Suprapubic skin (tissue), 4 donors: ENCODE measurements around the gene ZMYND11. TPM values are rescaled to one million over a fixed set of nuclear protein-coding genes. Genes with fewer than 3 reads are reported as not detected.
"Not testable (repeated sequence)": the region's sequence is repeated elsewhere in the genome, so short reads cannot be mapped to it uniquely, and the experiment has no call there.

Source experiments
- DNase-seq, 2 donors: peaks; one replicate each; pipeline ENCODE4 v3.0.0-alpha.2; 2019; ENCODE audit warnings: low spot score in 2 of 2
- H3K27ac ChIP-seq: fragments of 200-600 bp; sonication (generic); one replicate; pipeline ENCODE4 v1.5.1; 2019
- H3K27me3 ChIP-seq: fragments of 200-600 bp; sonication (generic); one replicate; pipeline ENCODE4 v1.5.1; 2019
- H3K36me3 ChIP-seq: fragments of 200-600 bp; sonication (generic); one replicate; pipeline ENCODE4 v1.5.1; 2019
- H3K4me1 ChIP-seq: fragments of 200-600 bp; sonication (generic); one replicate; pipeline ENCODE4 v1.5.1; 2019
- H3K4me3 ChIP-seq: fragments of 200-600 bp; sonication (generic); one replicate; pipeline ENCODE4 v1.5.1; 2019; ENCODE audit warnings: mild to moderate bottlenecking
- H3K9me3 ChIP-seq: fragments of 200-600 bp; sonication (generic); one replicate; pipeline ENCODE4 v1.5.1; 2019
- CTCF ChIP-seq, 2 donors: fragments of 200-600 bp in 1 of 2; fragments of 450-650 bp in 1 of 2; sonication (generic) in 1 of 2; IDR thresholded peaks; one replicate each; pipeline ENCODE4 v1.5.1; 2016 to 2019; ENCODE audit warnings: antibody characterized with exemption in 2 of 2, mild to moderate bottlenecking in 1 of 2, moderate library complexity in 1 of 2
- EP300 ChIP-seq: sonication (generic); formaldehyde crosslinking; IDR thresholded peaks from one replicate; pipeline ENCODE4 v1.6.1; 2017; ENCODE audit warnings: antibody characterized with exemption
- POLR2A ChIP-seq, 2 donors: fragments of 450-650 bp; IDR thresholded peaks; one replicate each; pipeline ENCODE4 v1.6.1; 2017; ENCODE audit warnings: antibody characterized with exemption in 2 of 2, mild to moderate bottlenecking in 2 of 2, moderate library complexity in 2 of 2
- POLR2AphosphoS5 ChIP-seq, 3 donors: sonication (generic); formaldehyde crosslinking; IDR thresholded peaks; one replicate each; pipeline ENCODE4 v1.6.1; 2017; ENCODE audit warnings: antibody characterized with exemption in 3 of 3
- WGBS: methylation state at CpG from one replicate; pipeline ENCODE4 v1.1.5; 2018; 5-methylcytosine and 5-hydroxymethylcytosine counted together
- total RNA-seq, 4 donors: library from RNA; depleted of rRNA; stranded (reverse); fragments of >200 nt; gene quantifications; one replicate each; pipeline ENCODE4 v1.1.0, GENCODE V29; 2016

ZMYND11 gene
- total RNA-seq, 4 donors from 2014 or later, result 35.4 to 66.6 (median 53.1) TPM

- Histone ChIP-seq H3K4me1 (peaks cover 3% of the 10 kb centered on the region), H3K27ac (no peak overlapping the region), H3K36me3 (peaks cover 26% of the 10 kb centered on the region), H3K4me3 (no peak overlapping the region), H3K9me3 (no peaks in the 10 kb centered on the region), H3K27me3 (no peaks in the 10 kb centered on the region)
- no peak for DNase-seq
- TF ChIP-seq POLR2A (IDR thresholded peaks at IDR 0.05), result no peak
- no peak for TF ChIP-seq CTCF (IDR thresholded peaks at IDR 0.05)
- no peak for TF ChIP-seq EP300
- TF ChIP-seq POLR2AphosphoS5 (IDR thresholded peaks at IDR 0.05), result no peak
- WGBS, result 79% methylated on average over 6 of the region's 6 CpGs
Observed at GRCh38 chr10:182441-183201, 47.4 kb downstream of the ZMYND11 start.

DNA sequence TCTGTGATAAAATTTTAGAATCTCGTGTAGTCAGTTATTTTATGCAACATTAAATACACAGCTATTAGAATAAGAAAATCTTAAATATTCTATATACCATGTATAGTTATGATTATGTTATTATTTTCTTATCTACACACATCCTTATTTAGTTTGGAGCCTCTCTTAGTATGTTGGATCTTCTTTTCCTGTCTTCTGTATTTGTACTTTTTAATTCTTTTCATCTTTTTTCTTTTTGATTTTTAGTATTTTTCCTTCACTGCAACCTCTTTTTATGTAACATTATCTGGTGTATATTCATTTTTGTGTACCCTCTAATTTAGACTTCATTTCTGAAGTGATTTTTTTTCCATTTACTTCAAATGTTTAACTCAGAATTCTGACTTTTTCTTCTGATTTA is 48.9 kb downstream of the ZMYND11 start:
- DNase-seq, result no peak
- Histone ChIP-seq H3K27ac (no peak overlapping the region), H3K27me3 (no peaks in the 10 kb centered on the region), H3K4me3 (no peak overlapping the region), H3K4me1 (peaks cover 3% of the 10 kb centered on the region), H3K36me3 (peaks cover 26% of the 10 kb centered on the region), H3K9me3 (no peaks in the 10 kb centered on the region)
- 93% methylated on average over 1 of the region's 1 CpG for WGBS
- no peak for TF ChIP-seq POLR2A (IDR thresholded peaks at IDR 0.05)
- no peak for TF ChIP-seq EP300
- TF ChIP-seq POLR2AphosphoS5 (IDR thresholded peaks at IDR 0.05), result no peak
- TF ChIP-seq CTCF (IDR thresholded peaks at IDR 0.05), result no peak

GRCh38 chr10:184911-185310 is 49.7 kb downstream of the ZMYND11 start:
- Histone ChIP-seq H3K4me1 (peaks cover 3% of the 10 kb centered on the region), H3K27ac (no peak overlapping the region), H3K9me3 (no peaks in the 10 kb centered on the region), H3K4me3 (no peak overlapping the region), H3K27me3 (no peaks in the 10 kb centered on the region), H3K36me3 (peaks cover 26% of the 10 kb centered on the region)
- 98% methylated on average over 5 of the region's 5 CpGs for WGBS
- TF ChIP-seq CTCF (IDR thresholded peaks at IDR 0.05), result no peak
- TF ChIP-seq POLR2A (IDR thresholded peaks at IDR 0.05), result no peak
- TF ChIP-seq EP300, result no peak
- no peak for TF ChIP-seq POLR2AphosphoS5 (IDR thresholded peaks at IDR 0.05)
- no peak for DNase-seq

- not testable (repeated sequence) for H3K4me3 ChIP-seq, H3K27ac ChIP-seq, H3K9me3 ChIP-seq, H3K4me1 ChIP-seq, DNase-seq, H3K27me3 ChIP-seq
- peaks cover 23% of the 10 kb centered on the region for H3K36me3 ChIP-seq
- 95% methylated on average over 7 of the region's 7 CpGs for WGBS
Observed at GRCh38 chr10:185571-185970, 50.3 kb downstream of the ZMYND11 start.

DNA sequence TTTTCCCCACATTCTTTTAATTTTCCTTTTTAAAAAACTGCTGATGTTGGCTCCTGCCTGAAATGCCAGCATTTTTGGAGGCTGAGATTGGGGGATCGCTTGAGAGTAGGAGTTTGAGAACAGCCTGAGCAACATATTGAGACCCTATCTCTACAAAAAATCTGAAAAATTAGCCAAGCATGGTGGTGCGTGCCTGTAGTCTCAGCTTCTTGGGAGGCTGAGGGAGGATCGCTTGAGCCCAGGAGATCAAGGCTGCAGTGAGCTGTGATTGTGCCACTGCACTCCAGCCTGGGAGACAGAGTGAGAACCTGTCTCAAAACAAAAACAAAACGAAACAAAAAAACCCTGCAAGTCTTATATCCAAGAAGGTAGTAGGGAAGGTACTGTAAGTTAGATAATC is 51.7 kb downstream of the ZMYND11 start:
- 89% methylated on average over 4 of the region's 4 CpGs for WGBS
- TF ChIP-seq POLR2AphosphoS5 (IDR thresholded peaks at IDR 0.05) (no peak), EP300 (no peak), POLR2A (IDR thresholded peaks at IDR 0.05) (no peak), CTCF (IDR thresholded peaks at IDR 0.05) (no peak)
- DNase-seq, result no peak
- no peak overlapping the region for H3K4me3 ChIP-seq
- no peak overlapping the region for H3K27ac ChIP-seq
- peaks cover 3% of the 10 kb centered on the region for H3K4me1 ChIP-seq
- peaks cover 16% of the 10 kb centered on the region for H3K36me3 ChIP-seq
- H3K27me3 ChIP-seq, result no peaks in the 10 kb centered on the region
- no peaks in the 10 kb centered on the region for H3K9me3 ChIP-seq

GRCh38 chr10:188546-188945 is 53.3 kb downstream of the ZMYND11 start:
- H3K9me3 ChIP-seq, result no peaks in the 10 kb centered on the region
- no peak for TF ChIP-seq POLR2A (IDR thresholded peaks at IDR 0.05)
- no peak for TF ChIP-seq POLR2AphosphoS5 (IDR thresholded peaks at IDR 0.05)
- TF ChIP-seq EP300, result no peak
- TF ChIP-seq CTCF (IDR thresholded peaks at IDR 0.05), result no peak
- peaks cover 3% of the 10 kb centered on the region for H3K36me3 ChIP-seq
- no peak overlapping the region for H3K4me3 ChIP-seq
- no peaks in the 10 kb centered on the region for H3K27me3 ChIP-seq
- no peak for DNase-seq
- no peak overlapping the region for H3K27ac ChIP-seq
- WGBS, result 63% methylated on average over 2 of the region's 2 CpGs
- H3K4me1 ChIP-seq, result no peaks in the 10 kb centered on the region
